ENCODE measurements around the gene SLC9A1.
"Not testable (repeated sequence)": the region's sequence is repeated elsewhere in the genome, so short reads cannot be mapped to it uniquely, and the experiment has no call there.

SLC9A1 gene

DNA sequence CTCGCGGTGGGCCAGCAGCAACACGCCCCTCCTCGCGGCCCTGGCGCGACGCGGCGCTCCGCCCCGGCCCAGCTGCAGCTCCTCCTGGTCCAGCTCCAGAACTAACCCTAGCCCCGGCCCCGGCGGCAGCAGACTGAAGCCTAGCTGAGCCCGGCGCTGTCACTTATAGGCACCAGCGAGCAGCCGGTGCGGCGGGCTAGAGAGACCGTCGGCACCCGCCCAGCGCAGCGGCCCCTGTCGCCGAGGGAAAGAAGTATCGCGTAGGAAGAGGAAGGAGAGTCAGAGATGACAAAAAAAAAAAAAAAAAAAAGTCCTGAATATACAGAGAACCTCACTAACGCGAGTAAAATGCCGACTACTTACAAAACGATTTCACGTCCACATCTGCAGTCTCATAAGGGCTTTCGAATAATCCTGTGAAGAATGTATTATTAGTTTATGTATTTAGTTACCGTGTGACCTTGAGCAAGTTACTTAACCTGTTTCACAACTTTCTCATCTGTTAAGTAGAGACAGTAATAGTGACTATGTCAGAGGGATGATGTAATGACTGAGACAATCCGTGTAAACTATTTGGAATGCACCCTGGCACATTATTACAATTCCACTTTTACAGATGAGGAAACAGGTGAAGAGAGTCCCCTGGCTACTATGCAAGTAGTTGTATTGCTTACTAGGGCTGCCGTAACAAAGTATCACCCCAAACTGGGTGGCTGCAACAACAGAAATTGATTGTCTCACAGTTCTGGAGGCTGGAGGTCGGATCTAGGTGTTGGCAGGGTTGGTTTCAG, at the start of gene SLC9A1:
Gene SLC9A1 (minus strand): TSS at position 135 of the 791 bp plus-strand sequence. CDS start 791 bp downstream, outside the sequence.
- peak; percentile 93 for DNase-seq (ENCODE audit: low spot score)

DNA sequence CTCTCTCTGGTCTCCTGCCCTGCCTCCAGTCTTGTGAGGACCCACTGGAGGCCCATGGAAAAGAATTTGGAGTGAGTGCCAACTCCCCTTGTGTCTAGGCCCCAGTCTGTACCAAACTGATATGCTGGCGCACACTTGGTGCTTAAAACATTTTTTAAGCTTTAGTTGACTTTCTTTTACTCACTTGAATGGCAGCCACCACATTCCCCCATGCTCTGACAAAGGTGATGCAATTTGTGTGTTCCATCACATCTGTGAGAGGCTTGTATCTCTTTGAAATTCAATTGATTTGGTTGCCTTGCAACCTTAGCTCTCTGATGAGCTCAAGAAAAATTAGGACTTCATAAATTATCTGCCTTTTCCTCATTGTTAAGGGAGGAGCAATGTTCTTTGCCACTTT, 49.0 kb upstream of the SLC9A1 start:
- no peak for DNase-seq (ENCODE audit: low spot score)

DNA sequence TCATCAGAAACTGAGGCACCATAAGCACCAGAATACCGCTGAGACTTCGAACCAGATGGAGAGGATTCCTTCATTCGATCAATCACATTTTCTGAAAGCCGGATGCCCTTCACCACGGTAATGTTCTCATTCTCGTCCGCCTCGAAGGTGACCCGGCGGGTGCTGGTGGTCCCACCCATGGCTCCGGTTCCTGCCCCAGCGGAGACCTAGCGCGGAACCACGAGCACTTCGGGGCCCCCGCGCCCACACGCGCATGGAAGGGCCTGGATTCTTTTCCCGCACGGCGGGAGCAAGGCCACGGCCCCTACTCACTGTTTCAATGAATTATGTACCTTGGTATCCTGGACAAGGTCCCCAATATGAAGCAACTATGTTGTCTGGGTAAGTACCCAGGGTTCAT, 46.4 kb upstream of the SLC9A1 start:
- DNase-seq (ENCODE audit: low spot score), result no peak

DNA sequence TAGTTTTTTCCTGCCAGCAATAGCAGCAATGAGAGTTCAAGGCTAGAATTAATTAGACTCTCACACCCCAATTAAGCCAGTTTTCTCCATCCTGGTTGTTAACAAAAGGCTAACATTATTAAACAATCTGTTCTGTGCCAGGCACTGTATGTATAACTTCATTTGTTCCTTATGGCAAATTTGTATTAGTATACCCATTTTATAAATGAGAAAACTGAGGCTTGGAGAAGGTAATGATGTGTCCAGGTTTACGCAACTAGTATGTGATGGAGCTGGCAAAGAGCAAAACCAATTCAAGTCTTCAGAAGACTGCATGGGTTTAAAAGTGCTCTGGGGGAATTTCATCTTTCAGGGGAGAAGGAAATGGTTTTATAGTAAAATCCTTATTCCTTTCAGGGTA, 38.3 kb upstream of the SLC9A1 start:
- DNase-seq (ENCODE audit: low spot score), result no peak

DNA sequence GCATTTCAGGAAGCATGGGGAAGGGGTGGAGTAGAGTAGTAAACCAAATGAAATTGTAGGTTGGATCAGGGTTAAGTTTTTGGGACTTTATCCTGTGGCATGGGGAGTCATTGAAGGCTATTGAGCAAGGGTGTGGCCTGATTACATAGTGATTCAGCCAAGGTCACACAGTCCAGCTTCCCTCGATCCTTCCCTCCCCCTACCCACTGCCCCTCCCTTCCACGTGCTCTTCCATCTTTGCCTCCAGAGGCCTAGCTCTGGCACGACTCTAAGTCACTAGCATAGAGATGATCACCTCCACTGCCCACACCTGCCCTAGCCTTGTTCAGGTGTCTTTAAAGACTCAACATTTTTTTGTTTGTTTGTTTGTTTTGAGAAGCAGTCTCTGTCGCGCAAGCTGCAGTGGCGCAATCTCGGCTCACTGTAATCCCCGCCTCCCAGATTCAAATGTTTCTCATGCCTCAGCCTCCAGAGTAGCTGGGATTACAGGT, 37.2 kb upstream of the SLC9A1 start:
- DNase-seq (ENCODE audit: low spot score), result peak; percentile 88

DNA sequence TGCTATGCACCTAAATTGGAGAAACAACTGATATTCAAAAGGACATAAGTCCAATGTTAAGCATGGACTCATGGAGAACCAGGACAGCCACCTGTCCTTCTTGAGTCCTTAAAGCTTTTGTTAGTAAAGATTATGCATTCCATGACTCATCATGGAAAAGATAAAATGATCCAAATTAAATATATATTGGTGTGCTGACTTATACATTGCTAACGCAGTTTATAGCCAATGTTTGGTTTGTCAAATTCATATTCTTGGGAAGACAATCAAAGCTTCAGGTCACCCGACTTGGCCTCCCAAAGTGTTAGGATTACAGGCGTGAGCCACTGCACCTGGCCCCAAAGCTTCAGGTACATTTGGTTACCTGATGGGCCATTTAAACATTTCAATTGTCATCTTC, 29.7 kb upstream of the SLC9A1 start:
- not testable (repeated sequence) for DNase-seq (ENCODE audit: low spot score)

DNA sequence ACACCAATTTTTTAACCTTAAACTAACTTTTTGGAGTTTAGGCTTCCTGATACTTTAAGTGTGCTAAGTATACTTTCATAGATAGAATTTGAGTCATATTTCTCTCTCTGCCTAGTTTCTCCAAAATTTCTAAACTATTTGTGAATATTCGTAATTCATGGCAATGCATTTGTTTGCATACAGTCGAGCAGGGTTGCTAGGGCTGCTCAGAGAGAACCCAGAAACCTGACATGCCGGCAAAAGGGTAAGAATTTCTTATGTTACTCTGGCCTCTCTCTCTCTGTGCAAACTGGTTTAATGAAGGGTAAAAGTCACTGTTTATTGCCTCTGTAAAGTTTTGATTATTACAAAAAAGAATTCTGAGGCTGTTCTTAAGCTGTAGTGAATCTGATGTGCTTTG, 25.1 kb upstream of the SLC9A1 start:
- no peak for DNase-seq (ENCODE audit: low spot score)

DNA sequence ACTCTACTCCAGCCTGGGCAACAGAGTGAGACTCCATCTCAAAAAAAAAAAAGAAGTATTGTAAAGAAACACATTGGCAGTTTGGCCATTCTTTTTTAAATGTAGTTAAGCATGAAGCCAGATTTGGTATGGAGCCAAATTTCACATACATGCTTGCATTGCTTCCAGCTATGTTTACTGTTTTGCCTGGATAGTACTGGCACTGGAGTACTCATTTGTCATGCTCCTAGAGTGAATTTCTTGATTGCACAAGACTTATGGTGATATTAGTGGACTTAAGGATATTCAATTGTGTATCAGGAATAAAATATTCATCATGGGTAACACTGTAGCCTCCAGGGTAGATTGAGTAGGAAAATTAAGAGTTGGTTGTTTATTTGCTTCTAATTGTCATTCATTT, 24.5 kb upstream of the SLC9A1 start:
- no peak for DNase-seq (ENCODE audit: low spot score)

DNA sequence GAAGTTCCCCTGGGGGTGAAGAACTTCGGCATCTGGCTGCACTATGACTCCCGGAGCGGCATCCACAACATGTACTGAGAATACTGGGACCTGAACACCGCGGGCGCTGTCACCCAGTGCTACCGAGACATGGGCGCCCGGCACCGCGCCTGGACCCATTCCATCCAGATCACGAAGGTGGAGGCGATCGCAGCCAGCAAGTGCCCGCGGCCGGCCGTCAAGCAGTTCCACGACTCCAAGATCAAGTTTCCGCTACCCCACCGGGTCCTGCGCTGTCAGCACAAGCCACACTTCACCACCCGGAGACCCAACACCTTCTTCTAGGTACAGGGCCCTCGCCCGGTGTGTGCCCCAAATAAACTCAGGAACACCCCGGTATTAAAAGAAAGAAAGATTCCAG, 22.0 kb upstream of the SLC9A1 start:
- no peak for DNase-seq (ENCODE audit: low spot score)

DNA sequence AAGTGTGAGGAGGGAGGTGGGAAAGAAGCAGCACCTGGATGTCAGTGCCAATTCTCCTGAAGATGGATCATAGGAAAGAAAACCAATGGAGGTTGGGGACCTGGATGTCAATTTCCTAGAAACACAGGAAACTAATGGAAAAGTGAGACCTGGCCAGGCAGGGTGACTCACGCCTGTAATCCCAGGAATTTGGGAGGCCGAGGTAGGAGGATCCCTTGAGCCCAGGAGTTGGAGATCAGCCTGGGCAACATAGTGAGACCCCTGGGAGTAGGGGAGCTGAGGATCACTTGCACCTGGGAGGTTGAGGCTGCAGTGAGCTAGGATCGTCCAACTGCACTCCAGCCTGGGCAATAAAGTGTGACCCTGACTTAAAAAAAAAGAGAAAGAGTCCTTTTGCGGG, 21.4 kb upstream of the SLC9A1 start:
- no peak for DNase-seq (ENCODE audit: low spot score)

DNA sequence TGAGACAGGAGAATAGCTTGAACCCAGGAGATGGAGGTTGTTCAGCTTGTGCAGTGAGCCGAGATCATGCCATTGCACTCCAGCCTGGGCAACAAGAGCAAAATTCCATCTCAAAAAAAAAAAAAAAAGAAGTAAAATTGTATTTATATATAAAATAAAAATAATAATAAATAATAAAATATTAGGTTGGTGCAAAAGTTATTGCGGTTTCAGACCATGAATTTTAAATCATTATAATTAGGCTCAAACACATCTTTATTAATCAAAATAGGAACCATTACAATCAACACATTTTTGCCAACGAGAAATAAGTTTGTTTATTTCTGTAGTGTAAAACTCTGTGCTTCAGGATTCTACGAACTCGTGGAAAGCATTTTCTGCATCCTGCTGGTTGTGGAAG, 18.1 kb upstream of the SLC9A1 start:
- not testable (repeated sequence) for DNase-seq (ENCODE audit: low spot score)

DNA sequence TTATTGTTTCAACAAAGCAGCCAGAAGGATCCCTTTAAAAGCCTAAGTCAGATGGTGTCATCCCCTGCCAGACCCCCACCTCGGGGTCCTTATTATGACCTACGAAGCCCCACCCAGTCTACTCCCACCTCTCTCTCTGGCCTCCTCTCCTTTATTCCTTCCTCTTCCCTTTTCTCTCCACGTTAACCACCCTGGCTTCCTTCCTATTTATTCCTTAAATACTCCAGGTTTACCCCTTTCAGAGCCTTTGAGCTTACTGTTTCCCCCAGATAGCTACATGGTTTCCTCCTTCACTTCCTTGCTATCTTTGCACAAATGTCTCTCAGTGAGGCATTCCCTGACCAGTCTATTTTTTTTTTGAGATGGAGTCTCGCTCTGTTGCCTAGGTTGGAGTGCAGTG, 12.0 kb upstream of the SLC9A1 start:
- no peak for DNase-seq (ENCODE audit: low spot score)

DNA sequence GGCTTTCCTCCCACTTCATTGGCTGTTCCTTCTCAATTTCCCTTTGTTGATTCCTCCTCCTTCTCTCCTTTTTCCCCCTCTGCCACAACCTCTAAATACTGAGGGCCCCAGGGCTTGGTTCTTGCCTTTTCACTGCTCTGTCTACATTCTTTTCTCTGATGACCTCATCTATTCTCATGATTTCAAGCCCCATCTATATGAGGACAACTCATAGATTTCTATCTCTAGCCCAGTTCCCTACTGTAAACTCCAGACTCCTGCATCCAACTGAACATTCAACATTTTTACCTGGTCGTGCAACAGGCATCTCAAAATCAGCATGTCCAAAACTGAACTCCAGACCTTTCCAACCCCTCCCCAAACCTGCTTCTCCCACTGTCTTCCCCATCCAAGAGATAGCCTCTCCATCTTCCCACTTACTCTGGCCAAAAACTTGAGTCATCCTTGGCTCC, 11.5 kb upstream of the SLC9A1 start:
- DNase-seq (ENCODE audit: low spot score), result no peak

DNA sequence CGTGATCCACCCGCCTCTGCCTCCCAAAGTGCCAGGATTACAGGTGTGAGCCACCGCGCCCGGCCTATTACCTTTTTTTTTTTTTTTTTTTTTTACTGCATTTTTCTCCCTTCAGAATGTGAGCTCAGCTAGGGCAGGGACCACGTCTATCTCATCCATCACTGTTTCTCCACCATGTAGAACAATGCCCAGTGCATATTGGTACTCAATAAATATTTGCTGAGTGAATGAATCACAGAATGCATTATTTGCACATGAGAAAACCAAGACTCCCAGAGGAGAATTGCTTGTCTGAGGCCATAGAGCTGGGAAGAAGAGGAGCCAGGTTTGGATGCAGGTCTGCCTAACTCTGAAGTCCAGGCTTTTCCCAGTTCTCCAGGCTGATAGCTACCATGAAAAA, 8.2 kb upstream of the SLC9A1 start:
- DNase-seq (ENCODE audit: low spot score), result no peak

DNA sequence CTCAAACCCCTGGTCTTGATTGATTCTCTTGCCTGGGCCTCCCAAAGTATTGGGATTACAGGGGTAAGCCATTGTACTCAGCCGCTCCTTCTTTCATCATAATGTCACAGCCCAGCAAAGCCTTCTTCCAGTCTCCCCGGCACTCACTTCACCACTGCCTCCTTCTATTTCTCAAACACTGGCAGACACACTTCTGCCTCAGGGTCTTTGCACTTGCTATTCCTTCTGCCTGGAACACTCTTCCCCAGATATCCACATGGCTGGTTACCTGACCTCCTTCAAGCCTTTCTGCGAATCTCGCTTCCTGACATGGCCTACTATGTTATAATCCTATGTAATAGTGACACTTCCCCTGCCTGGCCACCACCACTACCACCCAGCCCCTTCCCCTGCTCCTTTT, 7.2 kb upstream of the SLC9A1 start:
- DNase-seq (ENCODE audit: low spot score), result no peak

DNA sequence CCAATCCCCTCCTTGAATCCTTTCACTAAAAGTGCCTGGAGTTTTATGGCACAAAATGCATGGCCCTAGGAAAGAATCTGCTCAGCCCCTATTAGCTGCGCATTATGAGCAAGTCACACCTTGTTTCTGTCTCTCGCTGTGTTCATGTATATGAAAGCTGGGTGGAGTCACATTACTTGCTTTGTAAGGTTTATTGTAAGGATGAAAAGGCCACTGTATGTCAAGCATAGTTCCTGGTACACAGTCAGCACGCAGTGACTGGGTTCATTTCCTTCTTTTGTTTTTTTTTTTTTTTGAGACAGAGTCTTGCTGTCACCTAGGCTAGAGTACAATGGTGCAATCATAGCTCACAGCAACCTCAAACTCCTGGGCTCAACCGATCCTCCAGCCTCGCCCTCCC, 6.7 kb upstream of the SLC9A1 start:
- DNase-seq (ENCODE audit: low spot score), result peak; percentile 69

DNA sequence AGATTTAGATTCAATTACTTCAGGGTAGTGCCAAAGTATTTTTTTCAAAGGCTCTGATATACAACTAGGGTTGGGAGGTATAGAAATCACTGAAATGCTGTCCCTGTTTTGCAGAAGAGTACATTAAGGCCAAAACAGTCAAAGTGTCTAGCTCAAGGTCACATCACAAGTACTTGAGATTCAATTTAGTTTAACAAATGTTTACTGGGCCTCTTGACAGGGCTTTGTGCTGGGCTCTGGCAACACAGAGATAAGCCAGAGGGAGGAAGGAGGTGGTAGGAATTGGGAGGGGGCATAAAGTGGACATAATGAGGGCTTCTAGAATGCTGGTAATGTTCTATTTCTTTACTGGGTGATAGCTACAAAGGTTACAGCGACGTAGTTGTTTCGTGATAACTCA, 2.3 kb upstream of the SLC9A1 start:
- no peak for DNase-seq (ENCODE audit: low spot score)

DNA sequence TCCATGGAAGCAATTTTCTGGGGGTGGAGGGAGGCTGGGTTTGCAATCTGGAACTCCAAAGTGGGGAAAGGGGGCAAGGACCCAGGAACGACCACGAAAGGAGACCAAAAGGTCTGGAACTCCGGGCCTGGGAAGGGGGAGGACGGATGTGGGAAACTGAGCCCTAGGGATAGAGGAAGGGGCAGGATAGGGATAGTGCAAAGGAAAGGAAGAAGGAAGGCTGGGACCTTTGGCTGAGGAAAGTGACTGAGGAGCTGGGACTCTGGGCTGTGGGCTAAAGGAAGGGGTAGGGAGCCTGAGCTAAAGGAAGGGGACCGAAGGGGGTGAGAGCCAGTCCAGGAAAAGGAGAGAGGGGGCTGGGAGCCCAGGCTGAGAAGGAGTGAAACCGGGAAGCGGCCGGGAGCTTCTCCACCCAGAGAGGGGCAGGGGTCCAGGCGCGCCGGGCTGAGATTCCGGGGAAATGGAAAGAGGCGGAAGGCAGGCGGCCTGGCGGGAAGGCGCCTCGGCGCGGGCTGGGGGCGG, 395 bp downstream of the SLC9A1 start:
- DNase-seq (ENCODE audit: low spot score), result no peak

DNA sequence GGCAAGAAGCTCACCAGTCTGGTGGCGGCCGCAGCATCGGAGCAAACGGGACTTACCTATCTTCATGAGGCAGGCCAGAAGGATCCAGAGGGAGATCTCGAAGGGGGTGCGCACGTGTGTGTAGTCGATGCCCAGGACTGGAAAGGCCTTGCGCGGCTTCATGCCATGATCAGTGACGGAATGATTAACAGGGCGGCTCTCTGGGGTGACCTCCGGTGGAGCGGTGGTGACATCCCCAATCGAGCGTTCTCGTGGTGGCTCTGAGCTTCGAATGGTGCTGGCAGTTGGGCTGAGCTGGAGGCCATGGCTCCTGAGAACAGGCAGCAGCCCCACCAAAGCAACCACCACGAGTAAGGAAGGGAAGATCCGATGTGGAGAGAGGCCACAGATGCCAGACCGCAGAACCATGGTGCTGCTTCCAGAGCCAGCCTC, 982 bp downstream of the SLC9A1 start:
- DNase-seq (ENCODE audit: low spot score), result no peak

DNA sequence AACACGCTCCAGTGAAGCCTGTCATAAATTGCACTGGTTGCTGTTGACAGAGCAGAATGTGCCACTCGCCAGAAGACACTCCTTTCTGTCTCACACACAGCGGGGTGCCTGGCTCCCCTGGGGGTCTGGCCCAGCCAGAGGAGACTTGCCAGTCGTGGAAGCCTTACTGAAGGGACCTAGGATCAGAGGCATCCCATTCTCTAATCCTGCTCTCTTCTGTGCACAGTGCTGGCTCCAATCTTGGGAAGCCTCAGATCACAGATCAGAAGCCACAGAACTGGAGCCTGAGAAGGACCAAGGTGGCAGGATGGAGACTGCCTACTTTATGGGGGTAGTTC, 1.4 kb downstream of the SLC9A1 start:
- no peak for DNase-seq (ENCODE audit: low spot score)

DNA sequence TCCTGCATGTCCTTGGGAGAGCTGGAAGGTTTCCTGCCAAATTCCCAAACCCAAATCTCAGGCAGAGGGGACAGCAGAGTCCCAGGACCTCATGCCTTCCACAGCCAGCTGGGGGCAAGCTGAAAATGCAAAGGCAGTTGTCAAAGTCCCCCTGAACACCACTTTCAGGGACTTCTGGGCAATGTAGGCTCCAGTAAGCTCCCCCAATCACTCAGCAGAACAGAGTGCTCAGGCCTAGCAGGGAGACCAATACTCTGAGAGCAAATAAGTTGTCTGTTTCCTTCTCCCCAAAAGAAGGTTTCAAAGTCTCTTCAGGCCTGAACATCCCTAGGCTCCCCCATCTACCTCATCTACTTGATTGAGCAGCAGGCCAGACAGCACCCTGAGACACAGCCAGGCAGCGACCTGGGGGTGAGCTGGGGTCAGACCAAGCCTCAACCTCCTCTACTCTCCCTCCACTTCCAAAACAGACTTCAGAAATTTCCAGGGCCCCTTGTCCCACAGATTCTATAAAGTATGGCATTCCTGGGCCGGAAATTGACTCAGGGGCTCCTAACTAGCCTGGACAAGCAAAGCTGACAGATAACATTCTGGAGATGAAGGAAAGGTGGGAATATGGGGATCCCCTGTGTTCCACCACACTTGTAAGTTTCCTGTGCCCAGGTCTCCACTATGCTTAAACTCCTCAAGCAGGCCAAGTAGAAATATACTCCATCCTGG, 1.9 kb downstream of the SLC9A1 start:
- DNase-seq (ENCODE audit: low spot score), result no peak

DNA sequence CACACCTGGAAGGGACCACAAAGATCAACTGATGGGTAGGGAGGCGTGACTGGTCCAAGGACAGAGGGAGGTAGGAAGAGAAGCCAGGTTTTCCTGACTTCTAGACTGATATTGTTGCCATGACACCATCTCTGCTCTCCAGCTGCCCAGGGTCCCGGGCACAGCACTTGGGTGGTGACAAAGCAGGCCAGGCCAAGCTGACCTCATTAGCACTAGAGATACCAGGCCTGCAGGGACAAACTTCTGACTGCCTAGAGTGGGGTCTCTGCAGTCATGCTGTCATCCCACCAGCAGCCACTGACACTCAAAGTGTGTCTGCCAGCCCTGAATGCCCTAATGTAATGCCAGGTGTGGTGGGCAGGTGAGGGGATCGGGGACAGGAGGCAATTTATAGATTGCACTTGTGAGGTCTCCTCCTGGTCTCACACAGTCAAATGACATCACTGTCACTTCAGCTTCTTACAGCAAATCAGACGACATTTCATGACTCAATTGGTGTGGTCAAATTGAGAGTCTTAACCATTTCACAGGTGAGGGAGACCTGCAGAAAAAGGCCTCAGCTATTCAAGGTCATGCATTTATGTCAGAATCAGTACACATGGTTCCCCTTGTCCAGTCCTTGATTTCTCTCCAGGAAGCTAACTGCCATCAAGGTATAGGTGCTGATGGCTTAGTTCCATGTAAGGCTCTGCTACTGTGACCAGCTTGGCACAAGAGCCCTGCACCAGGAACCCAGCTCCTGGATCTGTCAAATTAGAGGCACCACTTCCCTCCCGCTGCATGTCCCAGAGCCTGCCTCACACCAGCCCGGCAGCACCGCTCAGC, 2.7 kb downstream of the SLC9A1 start:
- no peak for DNase-seq (ENCODE audit: low spot score)

All from LoVo (cell line).